ENCODE results near the gene ATP2A1. TPM values are rescaled to one million over a fixed set of nuclear protein-coding genes. Genes with fewer than 3 reads are reported as not detected.

ATP2A1 gene
- total and polyA plus RNA-seq, 2 of the 13 experiments (the other 11 are each of a cell fraction or from before 2014, with no cell fraction given), result 3.2 to 12.5 TPM

DNA sequence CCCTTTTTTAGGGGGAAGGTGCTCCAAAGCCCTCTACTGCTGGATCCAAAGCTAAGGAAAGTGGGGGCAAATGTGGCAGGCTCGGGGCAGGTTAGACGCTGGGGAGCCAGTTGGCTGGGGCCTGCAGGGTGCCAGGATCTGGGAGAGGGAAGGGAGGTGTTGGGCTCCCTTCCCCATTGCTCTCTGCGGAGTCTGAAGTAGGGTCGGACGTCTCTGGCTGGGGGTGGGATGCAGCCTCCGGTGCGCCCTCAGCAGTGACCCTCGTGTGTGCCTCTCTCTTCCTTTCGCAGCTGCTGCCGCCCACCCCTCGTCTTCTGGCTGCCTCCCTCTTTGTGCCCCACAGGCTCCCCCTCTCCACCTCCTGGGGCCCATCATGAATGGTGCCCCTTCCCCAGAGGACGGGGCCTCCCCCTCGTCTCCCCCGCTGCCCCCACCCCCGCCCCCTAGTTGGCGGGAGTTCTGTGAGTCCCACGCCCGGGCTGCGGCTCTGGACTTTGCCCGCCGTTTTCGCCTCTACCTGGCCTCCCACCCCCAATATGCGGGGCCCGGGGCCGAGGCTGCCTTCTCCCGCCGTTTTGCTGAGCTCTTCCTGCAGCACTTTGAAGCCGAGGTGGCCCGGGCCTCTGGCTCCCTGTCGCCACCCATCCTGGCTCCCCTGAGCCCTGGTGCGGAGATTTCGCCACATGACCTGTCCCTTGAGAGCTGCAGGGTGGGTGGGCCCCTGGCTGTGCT lies 12.4 kb upstream of the ATP2A1 start (continued):
- TF ChIP-seq, protein P1, sequence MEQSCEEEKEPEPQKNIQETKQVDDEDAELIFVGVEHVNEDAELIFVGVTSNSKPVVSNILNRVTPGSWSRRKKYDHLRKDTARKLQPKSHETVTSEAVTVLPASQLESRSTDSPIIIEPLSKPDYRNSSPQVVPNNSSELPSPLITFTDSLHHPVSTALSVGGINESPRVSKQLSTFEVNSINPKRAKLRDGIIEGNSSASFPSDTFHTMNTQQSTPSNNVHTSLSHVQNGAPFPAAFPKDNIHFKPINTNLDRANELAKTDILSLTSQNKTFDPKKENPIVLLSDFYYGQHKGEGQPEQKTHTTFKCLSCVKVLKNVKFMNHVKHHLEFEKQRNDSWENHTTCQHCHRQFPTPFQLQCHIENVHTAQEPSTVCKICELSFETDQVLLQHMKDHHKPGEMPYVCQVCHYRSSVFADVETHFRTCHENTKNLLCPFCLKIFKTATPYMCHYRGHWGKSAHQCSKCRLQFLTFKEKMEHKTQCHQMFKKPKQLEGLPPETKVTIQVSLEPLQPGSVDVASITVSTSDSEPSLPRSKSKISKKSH (CRISPR knock-in tag; IDR thresholded peaks at IDR 0.05; ENCODE audit: borderline replicate concordance), result no peak
- TF ChIP-seq ZNF547 (CRISPR knock-in tag; IDR thresholded peaks at IDR 0.05) (no peak), ZNF703 (CRISPR knock-in tag; IDR thresholded peaks at IDR 0.05; ENCODE audit: borderline replicate concordance) (no peak), ZNF446 (CRISPR knock-in tag; IDR thresholded peaks at IDR 0.05) (0 out of 2 replicates have a peak, but pooled peaks have one; percentile 4), RFX5 (IDR thresholded peaks at IDR 0.05; ENCODE audit: low read depth, low read length) (no peak), GTF2F1 (IDR thresholded peaks at IDR 0.05; ENCODE audit: low read length) (no peak), ZBTB20 (CRISPR knock-in tag; IDR thresholded peaks at IDR 0.05; ENCODE audit: borderline replicate concordance, low read depth) (peak; percentile 70; the same call in 1 of the 2 replicates), CBX1 (IDR thresholded peaks at IDR 0.05; ENCODE audit: low read depth) (no peak), IRX3 (CRISPR knock-in tag; IDR thresholded peaks at IDR 0.05; ENCODE audit: borderline replicate concordance, low read depth) (no peak), NCOA5 (CRISPR knock-in tag; IDR thresholded peaks at IDR 0.05) (no peak), ETV5 (CRISPR knock-in tag; IDR thresholded peaks at IDR 0.05; ENCODE audit: borderline replicate concordance) (peak; percentile 16; the same call in 1 of the 2 replicates), PITX1 (CRISPR knock-in tag; IDR thresholded peaks at IDR 0.05) (peak; percentile 63), ZFP1 (CRISPR knock-in tag; IDR thresholded peaks at IDR 0.05) (no peak), ZNF746 (CRISPR knock-in tag; IDR thresholded peaks at IDR 0.05) (peak; percentile 60; the same call in 1 of the 2 replicates), PRPF4 (IDR thresholded peaks at IDR 0.05; ENCODE audit: low read depth, low read length, poor library complexity, severe bottlenecking) (no peak), ZNF839 (CRISPR knock-in tag; IDR thresholded peaks at IDR 0.05; ENCODE audit: borderline replicate concordance) (no peak), PAX8 (CRISPR knock-in tag; IDR thresholded peaks at IDR 0.05; ENCODE audit: borderline replicate concordance) (no peak), ZNF451 (CRISPR knock-in tag; IDR thresholded peaks at IDR 0.05) (no peak)
- TF ChIP-seq, protein P2, sequence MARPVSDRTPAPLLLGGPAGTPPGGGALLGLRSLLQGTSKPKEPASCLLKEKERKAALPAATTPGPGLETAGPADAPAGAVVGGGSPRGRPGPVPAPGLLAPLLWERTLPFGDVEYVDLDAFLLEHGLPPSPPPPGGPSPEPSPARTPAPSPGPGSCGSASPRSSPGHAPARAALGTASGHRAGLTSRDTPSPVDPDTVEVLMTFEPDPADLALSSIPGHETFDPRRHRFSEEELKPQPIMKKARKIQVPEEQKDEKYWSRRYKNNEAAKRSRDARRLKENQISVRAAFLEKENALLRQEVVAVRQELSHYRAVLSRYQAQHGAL (CRISPR knock-in tag; IDR thresholded peaks at IDR 0.05; ENCODE audit: not compliant biosample characterization), result no peak
- TF ChIP-seq, protein P3, sequence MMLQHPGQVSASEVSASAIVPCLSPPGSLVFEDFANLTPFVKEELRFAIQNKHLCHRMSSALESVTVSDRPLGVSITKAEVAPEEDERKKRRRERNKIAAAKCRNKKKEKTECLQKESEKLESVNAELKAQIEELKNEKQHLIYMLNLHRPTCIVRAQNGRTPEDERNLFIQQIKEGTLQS (CRISPR knock-in tag; IDR thresholded peaks at IDR 0.05), result no peak
- TF ChIP-seq, protein P4, sequence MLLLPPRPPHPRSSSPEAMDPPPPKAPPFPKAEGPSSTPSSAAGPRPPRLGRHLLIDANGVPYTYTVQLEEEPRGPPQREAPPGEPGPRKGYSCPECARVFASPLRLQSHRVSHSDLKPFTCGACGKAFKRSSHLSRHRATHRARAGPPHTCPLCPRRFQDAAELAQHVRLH (CRISPR knock-in tag; IDR thresholded peaks at IDR 0.05; ENCODE audit: borderline replicate concordance, low read depth), result no peak
- TF ChIP-seq, protein P5, sequence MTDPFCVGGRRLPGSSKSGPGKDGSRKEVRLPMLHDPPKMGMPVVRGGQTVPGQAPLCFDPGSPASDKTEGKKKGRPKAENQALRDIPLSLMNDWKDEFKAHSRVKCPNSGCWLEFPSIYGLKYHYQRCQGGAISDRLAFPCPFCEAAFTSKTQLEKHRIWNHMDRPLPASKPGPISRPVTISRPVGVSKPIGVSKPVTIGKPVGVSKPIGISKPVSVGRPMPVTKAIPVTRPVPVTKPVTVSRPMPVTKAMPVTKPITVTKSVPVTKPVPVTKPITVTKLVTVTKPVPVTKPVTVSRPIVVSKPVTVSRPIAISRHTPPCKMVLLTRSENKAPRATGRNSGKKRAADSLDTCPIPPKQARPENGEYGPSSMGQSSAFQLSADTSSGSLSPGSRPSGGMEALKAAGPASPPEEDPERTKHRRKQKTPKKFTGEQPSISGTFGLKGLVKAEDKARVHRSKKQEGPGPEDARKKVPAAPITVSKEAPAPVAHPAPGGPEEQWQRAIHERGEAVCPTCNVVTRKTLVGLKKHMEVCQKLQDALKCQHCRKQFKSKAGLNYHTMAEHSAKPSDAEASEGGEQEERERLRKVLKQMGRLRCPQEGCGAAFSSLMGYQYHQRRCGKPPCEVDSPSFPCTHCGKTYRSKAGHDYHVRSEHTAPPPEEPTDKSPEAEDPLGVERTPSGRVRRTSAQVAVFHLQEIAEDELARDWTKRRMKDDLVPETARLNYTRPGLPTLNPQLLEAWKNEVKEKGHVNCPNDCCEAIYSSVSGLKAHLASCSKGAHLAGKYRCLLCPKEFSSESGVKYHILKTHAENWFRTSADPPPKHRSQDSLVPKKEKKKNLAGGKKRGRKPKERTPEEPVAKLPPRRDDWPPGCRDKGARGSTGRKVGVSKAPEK (CRISPR knock-in tag; IDR thresholded peaks at IDR 0.05; ENCODE audit: borderline replicate concordance), result no peak
- TF ChIP-seq, protein P6, sequence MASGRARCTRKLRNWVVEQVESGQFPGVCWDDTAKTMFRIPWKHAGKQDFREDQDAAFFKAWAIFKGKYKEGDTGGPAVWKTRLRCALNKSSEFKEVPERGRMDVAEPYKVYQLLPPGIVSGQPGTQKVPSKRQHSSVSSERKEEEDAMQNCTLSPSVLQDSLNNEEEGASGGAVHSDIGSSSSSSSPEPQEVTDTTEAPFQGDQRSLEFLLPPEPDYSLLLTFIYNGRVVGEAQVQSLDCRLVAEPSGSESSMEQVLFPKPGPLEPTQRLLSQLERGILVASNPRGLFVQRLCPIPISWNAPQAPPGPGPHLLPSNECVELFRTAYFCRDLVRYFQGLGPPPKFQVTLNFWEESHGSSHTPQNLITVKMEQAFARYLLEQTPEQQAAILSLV (CRISPR knock-in tag; IDR thresholded peaks at IDR 0.05; ENCODE audit: borderline replicate concordance), result no peak

Data from HepG2 (cell line).